Measurements from ENCODE around the gene PDSS2. TPM values are rescaled to one million over a fixed set of nuclear protein-coding genes. Genes with fewer than 3 reads are reported as not detected.

PDSS2 gene
- total RNA-seq, 1 experiment from 2014 or later, result 10.2 TPM

DNA sequence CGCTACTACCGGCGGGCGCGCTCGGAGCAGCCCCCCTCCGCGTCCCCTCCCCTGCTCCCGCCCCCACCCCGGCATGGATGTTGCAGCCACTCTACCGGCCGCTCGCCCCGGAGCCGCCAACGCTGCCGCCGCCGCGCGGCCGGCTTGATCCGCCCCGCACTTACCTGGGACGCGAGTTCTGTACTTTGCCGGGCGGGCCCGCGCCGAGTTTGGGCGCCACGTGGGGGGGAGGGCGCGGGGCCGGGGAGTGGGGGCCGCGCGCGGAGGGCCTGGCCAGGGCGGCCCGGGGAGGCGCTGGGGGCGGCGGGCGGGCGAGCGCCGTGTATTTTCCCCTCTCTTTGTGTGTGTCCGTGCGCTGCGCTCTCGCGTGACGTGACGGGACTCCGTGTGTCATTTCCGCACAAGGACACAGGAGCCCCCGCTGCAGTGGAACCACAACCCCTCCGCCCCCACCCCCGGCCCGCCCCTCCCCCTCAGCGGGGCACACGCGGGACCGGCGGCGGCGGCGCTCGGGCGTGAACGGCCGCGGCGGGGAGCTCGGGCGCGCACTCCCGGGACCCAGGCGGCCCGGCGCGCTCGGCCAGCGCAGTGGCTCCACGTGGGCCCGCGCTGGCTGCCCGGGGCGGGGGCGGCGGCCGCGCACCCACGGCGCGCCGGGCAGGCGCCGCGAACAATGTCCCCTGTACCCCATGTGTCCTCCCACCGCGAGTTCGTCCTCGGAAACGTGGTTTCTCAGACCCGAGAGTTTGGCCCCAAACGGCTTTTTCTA is 344.3 kb downstream of the PDSS2 start, which contains the start of gene BEND3:
TSS of gene BEND3 (minus strand) at position 590 of the 769 bp plus-strand sequence. CDS start 16,230 bp downstream, outside the sequence.
- H3K9me3 Mint-ChIP-seq (ENCODE audit: unreplicated experiment), result no peaks in the 10 kb centered on the region
- peak; percentile 38 for DNase-seq (ENCODE audit: unreplicated experiment)
- ChIA-PET POLR2A (interaction anchor here (0.6 to 1.8 kb wide), 10 partner anchors 10 to 780 kb away, joined by 3 to 8 read pairs (median 5); partner anchors contain the start of genes MTRES1 and PDSS2), CTCF (interaction anchor here (0.5 to 1.1 kb wide), 6 partner anchors 12 to 603 kb away, joined by 3 to 5 read pairs (median 3); no protein-coding TSS in a partner anchor)
- TF ChIP-seq, protein P1, sequence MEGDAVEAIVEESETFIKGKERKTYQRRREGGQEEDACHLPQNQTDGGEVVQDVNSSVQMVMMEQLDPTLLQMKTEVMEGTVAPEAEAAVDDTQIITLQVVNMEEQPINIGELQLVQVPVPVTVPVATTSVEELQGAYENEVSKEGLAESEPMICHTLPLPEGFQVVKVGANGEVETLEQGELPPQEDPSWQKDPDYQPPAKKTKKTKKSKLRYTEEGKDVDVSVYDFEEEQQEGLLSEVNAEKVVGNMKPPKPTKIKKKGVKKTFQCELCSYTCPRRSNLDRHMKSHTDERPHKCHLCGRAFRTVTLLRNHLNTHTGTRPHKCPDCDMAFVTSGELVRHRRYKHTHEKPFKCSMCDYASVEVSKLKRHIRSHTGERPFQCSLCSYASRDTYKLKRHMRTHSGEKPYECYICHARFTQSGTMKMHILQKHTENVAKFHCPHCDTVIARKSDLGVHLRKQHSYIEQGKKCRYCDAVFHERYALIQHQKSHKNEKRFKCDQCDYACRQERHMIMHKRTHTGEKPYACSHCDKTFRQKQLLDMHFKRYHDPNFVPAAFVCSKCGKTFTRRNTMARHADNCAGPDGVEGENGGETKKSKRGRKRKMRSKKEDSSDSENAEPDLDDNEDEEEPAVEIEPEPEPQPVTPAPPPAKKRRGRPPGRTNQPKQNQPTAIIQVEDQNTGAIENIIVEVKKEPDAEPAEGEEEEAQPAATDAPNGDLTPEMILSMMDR (IDR thresholded peaks at IDR 0.05; ENCODE audit: unreplicated experiment), result no peak
- no peaks in the 10 kb centered on the region for H3K36me3 Mint-ChIP-seq (ENCODE audit: insufficient read depth, unreplicated experiment)
- intact Hi-C loops (cut with micrococcal nuclease), result loop anchor here (1.0 to 10.0 kb wide), 5 partner anchors 87 to 778 kb away; partner anchors contain the start of genes MTRES1 and PDSS2
- peak within 1 kb of the TSS; percentile 23 for H3K27ac Mint-ChIP-seq (ENCODE audit: low read depth, unreplicated experiment)
- no peaks in the 10 kb centered on the region for H3K4me1 Mint-ChIP-seq (ENCODE audit: insufficient read depth, unreplicated experiment)
- H3K27me3 Mint-ChIP-seq (ENCODE audit: insufficient read depth, unreplicated experiment), result no peaks in the 10 kb centered on the region
- peak within 1 kb of the TSS; percentile 71 for H3K4me3 Mint-ChIP-seq (ENCODE audit: unreplicated experiment)
- no TSS peak for BruUV-seq (replicated peaks)

DNA sequence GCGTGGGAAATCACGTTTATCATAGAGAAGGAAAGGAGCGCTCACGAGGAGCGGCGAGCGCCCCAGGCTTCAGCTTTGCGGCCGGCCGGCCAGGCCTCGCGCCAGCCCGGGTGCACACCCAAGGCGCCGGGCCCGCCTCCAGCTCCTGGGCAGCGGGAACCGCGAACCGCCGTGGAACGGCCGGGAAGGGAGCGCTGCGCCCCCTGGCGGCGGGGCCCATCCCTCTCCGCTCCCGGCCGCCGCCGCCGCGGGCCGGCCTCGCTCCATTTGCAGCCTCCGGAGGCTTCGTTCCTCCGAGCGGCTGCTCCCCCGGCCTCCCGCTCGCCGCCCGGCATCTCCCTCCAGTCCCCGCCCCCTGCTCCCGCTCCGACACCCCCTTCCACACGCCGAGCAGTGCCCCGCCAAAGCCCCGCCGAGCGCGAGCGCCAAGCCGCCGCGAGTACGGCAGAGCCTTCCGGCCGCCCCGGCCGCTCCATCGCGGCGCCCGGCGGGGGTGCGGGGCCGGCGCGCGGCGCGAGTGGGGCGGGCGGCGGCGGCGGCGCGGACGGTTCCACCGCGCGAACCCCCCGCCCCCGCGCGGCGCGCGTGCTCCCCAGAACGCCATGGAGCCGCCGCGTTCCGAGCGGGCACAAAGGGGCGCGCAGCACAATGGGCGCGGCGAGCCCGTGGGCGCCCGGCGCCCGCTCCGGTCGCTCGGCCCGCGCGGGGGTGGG is 345.0 kb downstream of the PDSS2 start:
- peak; percentile 86 for DNase-seq (ENCODE audit: unreplicated experiment)
- Mint-ChIP-seq H3K4me1 (ENCODE audit: insufficient read depth, unreplicated experiment) (no peaks in the 10 kb centered on the region), H3K4me3 (ENCODE audit: unreplicated experiment) (peak overlapping the region; percentile 71), H3K27ac (ENCODE audit: low read depth, unreplicated experiment) (no peak overlapping the region), H3K27me3 (ENCODE audit: insufficient read depth, unreplicated experiment) (no peaks in the 10 kb centered on the region), H3K9me3 (ENCODE audit: unreplicated experiment) (no peaks in the 10 kb centered on the region), H3K36me3 (ENCODE audit: insufficient read depth, unreplicated experiment) (no peaks in the 10 kb centered on the region)
- ChIA-PET POLR2A (interaction anchor here (0.7 to 1.3 kb wide), 8 partner anchors 12 to 1978 kb away, joined by 3 to 8 read pairs (median 3); partner anchors contain the start of genes ATG5, MTRES1 and PDSS2), CTCF (interaction anchor here (0.6 to 1.4 kb wide), 20 partner anchors 10 to 774 kb away, joined by 3 to 8 read pairs (median 4); partner anchors contain the start of gene MTRES1)
- BruUV-seq (replicated peaks), result no TSS peak
- intact Hi-C loops (cut with micrococcal nuclease), result loop anchor here (1.0 to 10.0 kb wide), 5 partner anchors 86 to 777 kb away; partner anchors contain the start of genes MTRES1 and PDSS2
- TF ChIP-seq, protein P1 (IDR thresholded peaks at IDR 0.05; ENCODE audit: unreplicated experiment), result peak; percentile 91

DNA sequence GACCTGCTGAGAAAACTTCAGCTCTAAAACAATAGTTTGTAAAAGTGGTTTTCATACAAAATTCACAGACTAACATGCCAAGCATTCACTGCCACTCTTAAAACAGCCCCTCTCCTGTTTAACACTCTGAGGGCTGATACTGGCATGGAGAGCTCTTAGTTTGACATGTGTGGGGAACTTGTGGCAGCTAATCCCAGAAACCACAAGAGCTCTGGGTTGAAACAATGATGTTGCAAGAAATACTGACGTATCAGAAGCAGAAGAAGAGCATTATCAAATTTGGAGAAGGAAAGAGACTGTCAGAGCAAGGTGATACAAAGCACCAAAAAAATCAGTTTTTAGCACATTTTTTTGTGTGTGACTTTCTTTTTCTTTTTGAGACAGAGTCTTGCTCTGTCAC is 349.2 kb downstream of the PDSS2 start:
- Mint-ChIP-seq H3K9me3 (ENCODE audit: unreplicated experiment) (no peaks in the 10 kb centered on the region), H3K4me1 (ENCODE audit: insufficient read depth, unreplicated experiment) (no peaks in the 10 kb centered on the region), H3K4me3 (ENCODE audit: unreplicated experiment) (no peak overlapping the region), H3K27me3 (ENCODE audit: insufficient read depth, unreplicated experiment) (no peaks in the 10 kb centered on the region), H3K36me3 (ENCODE audit: insufficient read depth, unreplicated experiment) (no peaks in the 10 kb centered on the region), H3K27ac (ENCODE audit: low read depth, unreplicated experiment) (peak overlapping the region; percentile 51)
- BruUV-seq (replicated peaks), result no TSS peak
- POLR2A ChIA-PET, result no interaction called here
- intact Hi-C loops (cut with micrococcal nuclease), result loop anchor here (5.0 to 10.0 kb wide), 3 partner anchors 135 to 773 kb away; no protein-coding TSS in a partner anchor
- DNase-seq (ENCODE audit: unreplicated experiment), result peak; percentile 43
- TF ChIP-seq, protein P1 (IDR thresholded peaks at IDR 0.05; ENCODE audit: unreplicated experiment), result no peak
- CTCF ChIA-PET, result interaction anchor here (0.6 to 0.8 kb wide), 2 partner anchors 131 to 536 kb away, joined by 3 read pairs; no protein-coding TSS in a partner anchor
